Transverse colon (tissue), 4 donors: Measurements from ENCODE around the gene RPS6KL1. TPM values are rescaled to one million over a fixed set of nuclear protein-coding genes. Genes with fewer than 3 reads are reported as not detected.

Experiments used
- DNase-seq: peaks from one replicate; pipeline ENCODE4 v3.0.0-alpha.2; 2019
- H3K27ac ChIP-seq, 4 donors: fragments of 200-600 bp; sonication (generic); 2 replicates each; pipeline ENCODE4 v1.5.1; 2016 to 2018; ENCODE audit warnings: inconsistent platforms in 4 of 4
- H3K27me3 ChIP-seq: fragments of 200-600 bp; sonication (generic); 2 replicates; pipeline ENCODE4 v1.5.1; 2017; ENCODE audit warnings: inconsistent platforms
- H3K36me3 ChIP-seq, 4 donors: fragments of 200-600 bp; sonication (generic); 2 replicates each; pipeline ENCODE4 v1.5.1; 2017 to 2019; ENCODE audit warnings: inconsistent platforms in 4 of 4
- H3K4me1 ChIP-seq, 4 donors: fragments of 200-600 bp; sonication (generic); 2 replicates each; pipeline ENCODE4 v1.5.1; 2017 to 2020; ENCODE audit warnings: inconsistent platforms in 4 of 4
- H3K4me3 ChIP-seq, 4 donors: fragments of 200-600 bp; sonication (generic); 1 replicate in 1 of 4; 2 replicates in 3 of 4; pipeline versions ENCODE4 v1.5.1 to v1.6.1; 2017 to 2019; ENCODE audit warnings: inconsistent platforms in 4 of 4
- H3K9me3 ChIP-seq, 2 donors: fragments of 200-600 bp; sonication (generic); 2 replicates each; pipeline ENCODE4 v1.5.1; 2017 to 2019; ENCODE audit warnings: inconsistent platforms in 2 of 2
- CTCF ChIP-seq, 5 experiments: fragments of 200-600 bp in 3 of 5; fragments of 450-650 bp in 2 of 5; sonication (generic) in 3 of 5; IDR thresholded peaks; 1 replicate in 2 of 5; 2 replicates in 3 of 5; pipeline ENCODE4 v1.5.1; 2016 to 2017; ENCODE audit warnings: antibody characterized with exemption in 5 of 5, inconsistent platforms in 3 of 5, mild to moderate bottlenecking in 2 of 5, moderate library complexity in 1 of 5
- EP300 ChIP-seq: sonication (generic); formaldehyde crosslinking; IDR thresholded peaks from one replicate; pipeline ENCODE4 v1.6.1; 2017; ENCODE audit warnings: antibody characterized with exemption, low read depth
- POLR2A ChIP-seq: fragments of 450-650 bp; IDR thresholded peaks from one replicate; pipeline ENCODE4 v1.6.1; 2016; ENCODE audit warnings: antibody characterized with exemption, mild to moderate bottlenecking, moderate library complexity
- POLR2AphosphoS5 ChIP-seq, 3 donors: sonication (generic); formaldehyde crosslinking; IDR thresholded peaks; one replicate each; pipeline ENCODE4 v1.6.1; 2016; ENCODE audit warnings: antibody characterized with exemption in 3 of 3
- WGBS, 2 donors: methylation state at CpG; one replicate each; pipeline ENCODE4 v1.1.5; 2018; ENCODE audit warnings: low coverage in 1 of 2; 5-methylcytosine and 5-hydroxymethylcytosine counted together
- in situ Hi-C, 4 donors: fragments of 200-750 bp; cut with MboI; loops; one replicate each; pipeline versions ENCODE4 v1.15.0 to v1.15.1; 2017; ENCODE audit warnings: low sequenced_read_pairs in 3 of 4, low pct_ligation_motif_present in 1 of 4, low pct_unique_long_range_greater_than_20kb in 1 of 4
- intact Hi-C: fragments of 100-400 bp; cut with DNase I; formaldehyde crosslinking; loops from one replicate; pipeline ENCODE4 v1.15.1; 2023; ENCODE audit warnings: low total_unique reads
- total RNA-seq, 4 donors: library from RNA; depleted of rRNA; stranded (reverse); fragments of >200 nt; gene quantifications; one replicate each; pipeline ENCODE4 v1.1.0, GENCODE V29; 2016

Gene RPS6KL1
- total RNA-seq, 4 donors from 2014 or later, result 6.4 to 54.1 (median 9.3) TPM; not detected in 1

- Histone ChIP-seq H3K36me3 (peaks cover 2 to 99% (median 46%) of the 10 kb centered on the region in 4 donors), H3K4me3 (no peak overlapping the region), H3K9me3 (no peaks in the 10 kb centered on the region), H3K4me1 (no peaks in the 10 kb centered on the region), H3K27ac (no peak overlapping the region), H3K27me3 (no peaks in the 10 kb centered on the region)
- in situ Hi-C loops (no loop called here), intact Hi-C loops (no loop called here)
- DNase-seq, result no peak
- TF ChIP-seq CTCF (IDR thresholded peaks at IDR 0.05), result no peak
- WGBS, 2 donors, result 83% methylated on average over 3 to 4 of the region's 4 CpGs
These were observed 25.4 kb downstream of the RPS6KL1 start for GRCh38 chr14:74897642-74898041.

- TF ChIP-seq CTCF (IDR thresholded peaks at IDR 0.05), result no peak
- TF ChIP-seq EP300, result no peak
- TF ChIP-seq POLR2A, result no peak
- no peak for TF ChIP-seq POLR2AphosphoS5 (IDR thresholded peaks at IDR 0.05)
- in situ Hi-C loops (no loop called here), intact Hi-C loops (no loop called here)
- Histone ChIP-seq H3K27ac (no peak overlapping the region), H3K4me3 (no peak overlapping the region), H3K4me1 (peaks cover 0 to 12% (median 0%) of the 10 kb centered on the region in 4 donors), H3K27me3 (no peaks in the 10 kb centered on the region), H3K36me3 (peaks cover 2 to 93% (median 47%) of the 10 kb centered on the region in 4 donors), H3K9me3 (no peaks in the 10 kb centered on the region)
- DNase-seq, result no peak
- 94 to 100% methylated on average over 2 to 3 of the region's 3 CpGs for WGBS, 2 donors
These were observed 26.7 kb downstream of the RPS6KL1 start for GRCh38 chr14:74896400-74896799.

GRCh38 chr14:74893614-74894091, 29.4 kb downstream of the RPS6KL1 start:
- WGBS, 2 donors, result 57 to 61% methylated on average over 1 to 4 of the region's 4 CpGs
- no peak overlapping the region for H3K4me3 ChIP-seq
- intact Hi-C loops, result no loop called here
- H3K9me3 ChIP-seq, result no peaks in the 10 kb centered on the region
- H3K27me3 ChIP-seq, result no peaks in the 10 kb centered on the region
- DNase-seq, result no peak
- peaks cover 0 to 14% (median 2%) of the 10 kb centered on the region in 4 donors for H3K4me1 ChIP-seq
- H3K27ac ChIP-seq, result no peak overlapping the region
- in situ Hi-C loops, result no loop called here
- H3K36me3 ChIP-seq, result peaks cover 2 to 84% (median 43%) of the 10 kb centered on the region in 4 donors
- TF ChIP-seq POLR2AphosphoS5 (IDR thresholded peaks at IDR 0.05) (no peak), EP300 (no peak), POLR2A (no peak), CTCF (IDR thresholded peaks at IDR 0.05) (no peak)

GRCh38 chr14:74892745-74893144, 30.3 kb downstream of the RPS6KL1 start:
- no peak for DNase-seq
- intact Hi-C loops, result no loop called here
- no peak for TF ChIP-seq POLR2A
- no peak for TF ChIP-seq POLR2AphosphoS5 (IDR thresholded peaks at IDR 0.05)
- no peak for TF ChIP-seq CTCF (IDR thresholded peaks at IDR 0.05)
- no peak for TF ChIP-seq EP300

More at GRCh38 chr14:74892745-74893144, 30.3 kb downstream of the RPS6KL1 start:
- Histone ChIP-seq H3K27ac (no peak overlapping the region), H3K4me1 (peaks cover 0 to 23% (median 11%) of the 10 kb centered on the region in 4 donors), H3K9me3 (no peaks in the 10 kb centered on the region), H3K36me3 (peaks cover 0 to 75% (median 38%) of the 10 kb centered on the region in 4 donors), H3K4me3 (no peak overlapping the region), H3K27me3 (no peaks in the 10 kb centered on the region)
- WGBS, 2 donors, result 68 to 80% methylated on average over 1 to 5 of the region's 5 CpGs
- in situ Hi-C loops, result no loop called here
